Measurements from ENCODE around the gene CELF5.
"Not testable (repeated sequence)": the region's sequence is repeated elsewhere in the genome, so short reads cannot be mapped to it uniquely, and the experiment has no call there.

CELF5 gene

DNA sequence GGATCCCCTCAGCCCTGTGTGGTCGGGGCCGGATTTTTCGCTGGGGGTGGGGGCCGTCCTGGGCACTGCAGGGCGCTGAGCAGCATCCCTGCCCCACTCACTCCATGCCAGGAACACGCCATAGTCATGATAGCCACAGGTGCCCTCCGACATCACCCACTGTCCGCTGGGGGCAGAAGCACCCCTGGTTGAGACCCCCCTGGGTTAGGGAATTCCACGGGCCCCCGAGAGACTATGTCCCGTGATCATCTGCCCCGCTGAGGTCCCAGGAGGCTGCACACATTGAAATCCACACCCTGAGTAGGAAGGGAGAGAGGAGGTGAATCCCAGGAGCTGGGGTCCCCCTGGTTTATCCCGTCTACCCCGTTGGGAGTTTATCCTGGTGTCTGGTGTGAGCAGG is 22.6 kb upstream of the CELF5 start:
- no peak for TF ChIP-seq ZFX (IDR thresholded peaks at IDR 0.05)
- TF ChIP-seq, protein P1, sequence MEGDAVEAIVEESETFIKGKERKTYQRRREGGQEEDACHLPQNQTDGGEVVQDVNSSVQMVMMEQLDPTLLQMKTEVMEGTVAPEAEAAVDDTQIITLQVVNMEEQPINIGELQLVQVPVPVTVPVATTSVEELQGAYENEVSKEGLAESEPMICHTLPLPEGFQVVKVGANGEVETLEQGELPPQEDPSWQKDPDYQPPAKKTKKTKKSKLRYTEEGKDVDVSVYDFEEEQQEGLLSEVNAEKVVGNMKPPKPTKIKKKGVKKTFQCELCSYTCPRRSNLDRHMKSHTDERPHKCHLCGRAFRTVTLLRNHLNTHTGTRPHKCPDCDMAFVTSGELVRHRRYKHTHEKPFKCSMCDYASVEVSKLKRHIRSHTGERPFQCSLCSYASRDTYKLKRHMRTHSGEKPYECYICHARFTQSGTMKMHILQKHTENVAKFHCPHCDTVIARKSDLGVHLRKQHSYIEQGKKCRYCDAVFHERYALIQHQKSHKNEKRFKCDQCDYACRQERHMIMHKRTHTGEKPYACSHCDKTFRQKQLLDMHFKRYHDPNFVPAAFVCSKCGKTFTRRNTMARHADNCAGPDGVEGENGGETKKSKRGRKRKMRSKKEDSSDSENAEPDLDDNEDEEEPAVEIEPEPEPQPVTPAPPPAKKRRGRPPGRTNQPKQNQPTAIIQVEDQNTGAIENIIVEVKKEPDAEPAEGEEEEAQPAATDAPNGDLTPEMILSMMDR (conservative IDR thresholded peaks at IDR 0.05) = no peak
- H3K27ac ChIP-seq = no peak overlapping the region

DNA sequence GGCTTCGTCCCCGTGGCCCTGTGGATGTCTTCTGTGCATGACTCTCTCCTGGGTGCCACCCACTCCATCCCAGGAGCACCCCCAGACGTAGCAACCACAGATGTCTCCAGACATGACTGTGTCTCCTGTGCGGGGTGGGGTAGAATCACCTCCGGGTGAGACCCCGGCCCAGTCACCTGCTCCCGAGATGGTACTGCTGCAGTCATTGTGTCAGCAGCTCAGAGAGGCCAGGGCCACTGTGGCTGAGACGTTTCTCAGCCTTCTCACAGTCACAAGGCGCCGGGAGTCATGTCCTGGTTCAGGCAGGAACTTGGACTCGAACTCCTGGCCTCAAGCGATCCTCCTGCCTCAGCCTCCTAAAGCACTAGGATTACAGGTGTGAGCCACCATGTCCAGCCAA is 22.1 kb upstream of the CELF5 start:
- TF ChIP-seq ZFX (IDR thresholded peaks at IDR 0.05) = no peak
- TF ChIP-seq, protein P1 (conservative IDR thresholded peaks at IDR 0.05) = no peak
- H3K27ac ChIP-seq = no peak overlapping the region

DNA sequence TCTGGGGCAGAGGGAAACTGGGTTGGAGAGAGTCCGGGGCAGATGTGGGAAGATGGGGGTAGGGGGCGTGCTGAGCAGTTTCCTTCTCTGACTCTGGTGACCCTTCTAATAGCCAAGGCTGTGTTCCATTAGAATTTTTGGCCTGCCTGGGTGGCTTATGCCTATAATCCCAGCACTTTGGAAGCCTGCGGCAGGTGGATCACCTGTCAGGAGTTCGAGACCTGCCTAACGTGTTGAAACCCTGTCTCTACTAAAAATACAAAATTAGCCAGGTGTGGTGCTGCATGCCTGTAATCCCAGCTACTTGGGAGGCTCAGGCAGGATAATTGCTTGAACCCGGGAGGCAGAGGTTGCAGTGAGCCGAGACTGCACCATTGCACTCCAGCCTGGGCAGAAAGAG is 21.6 kb upstream of the CELF5 start:
- H3K27ac ChIP-seq = not testable (repeated sequence)

DNA sequence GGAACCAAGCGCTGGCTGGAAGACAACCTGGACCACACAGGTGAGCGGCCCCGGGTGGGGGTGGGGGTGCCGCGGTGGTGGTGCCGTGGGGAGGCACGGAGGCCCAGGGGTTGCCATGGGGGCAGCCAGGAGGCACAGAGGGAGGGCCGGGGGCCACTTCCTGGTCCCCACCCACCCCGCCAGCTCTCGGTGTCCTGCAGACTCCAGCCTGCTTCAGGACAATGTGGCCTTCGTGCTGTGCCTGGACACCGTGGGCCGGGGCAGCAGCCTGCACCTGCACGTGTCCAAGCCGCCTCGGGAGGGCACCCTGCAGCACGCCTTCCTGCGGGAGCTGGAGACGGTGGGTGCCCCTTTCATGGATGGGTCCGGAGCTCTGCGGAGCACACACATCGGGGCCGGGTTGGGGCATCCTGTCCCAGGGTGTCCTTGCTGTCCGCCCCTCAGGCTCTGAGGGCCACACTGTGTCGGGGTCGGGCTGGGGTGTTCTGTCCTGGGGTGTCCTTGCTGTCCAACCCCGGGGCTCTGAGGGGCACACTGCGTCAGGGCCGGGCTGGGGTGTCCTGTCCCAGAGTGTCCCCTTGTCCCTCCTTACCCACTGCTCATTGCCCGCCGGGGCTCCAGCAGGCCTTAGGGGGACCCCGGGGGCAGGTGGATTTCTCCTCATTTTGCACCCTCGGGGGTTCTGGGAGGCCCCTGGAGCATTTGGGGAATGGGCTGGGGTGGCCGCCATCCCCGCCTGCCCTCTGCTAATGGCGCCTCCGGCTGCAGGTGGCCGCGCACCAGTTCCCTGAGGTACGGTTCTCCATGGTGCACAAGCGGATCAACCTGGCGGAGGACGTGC is 20.4 kb upstream of the CELF5 start:
- no peak overlapping the region for H3K27ac ChIP-seq
- TF ChIP-seq ZFX (IDR thresholded peaks at IDR 0.05) = no peak
- TF ChIP-seq, protein P1 (conservative IDR thresholded peaks at IDR 0.05) = no peak

DNA sequence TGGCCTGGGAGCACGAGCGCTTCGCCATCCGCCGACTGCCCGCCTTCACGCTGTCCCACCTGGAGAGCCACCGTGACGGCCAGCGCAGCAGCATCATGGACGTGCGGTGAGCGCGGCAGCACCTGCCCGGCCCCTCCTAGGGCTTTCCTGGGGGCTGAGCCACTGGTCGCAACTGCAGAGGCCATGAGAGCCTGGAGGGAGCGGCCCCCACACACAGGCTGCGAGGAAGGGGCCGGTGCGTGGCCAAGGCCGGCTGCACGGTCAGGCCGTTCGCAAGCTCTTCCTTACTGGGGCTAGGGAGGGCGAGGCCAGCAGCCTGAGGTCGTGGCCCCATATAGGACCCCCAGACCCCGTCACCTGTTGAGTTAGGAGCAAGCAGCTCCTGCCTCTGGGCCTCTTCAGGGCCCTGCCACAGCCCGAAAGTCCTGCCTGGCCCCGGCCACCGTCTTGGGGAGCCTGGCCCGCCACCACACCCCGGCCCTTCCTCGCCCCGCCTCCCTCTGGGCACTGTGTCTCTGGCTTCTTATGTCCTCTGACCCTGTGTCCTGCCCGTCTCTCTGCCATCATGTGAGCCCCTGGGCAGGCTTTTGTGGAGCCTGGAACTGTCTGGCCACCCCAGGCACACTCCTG is 19.7 kb upstream of the CELF5 start:
- TF ChIP-seq, protein P1 (conservative IDR thresholded peaks at IDR 0.05) = no peak
- TF ChIP-seq ZFX (IDR thresholded peaks at IDR 0.05) = no peak
- no peak overlapping the region for H3K27ac ChIP-seq

DNA sequence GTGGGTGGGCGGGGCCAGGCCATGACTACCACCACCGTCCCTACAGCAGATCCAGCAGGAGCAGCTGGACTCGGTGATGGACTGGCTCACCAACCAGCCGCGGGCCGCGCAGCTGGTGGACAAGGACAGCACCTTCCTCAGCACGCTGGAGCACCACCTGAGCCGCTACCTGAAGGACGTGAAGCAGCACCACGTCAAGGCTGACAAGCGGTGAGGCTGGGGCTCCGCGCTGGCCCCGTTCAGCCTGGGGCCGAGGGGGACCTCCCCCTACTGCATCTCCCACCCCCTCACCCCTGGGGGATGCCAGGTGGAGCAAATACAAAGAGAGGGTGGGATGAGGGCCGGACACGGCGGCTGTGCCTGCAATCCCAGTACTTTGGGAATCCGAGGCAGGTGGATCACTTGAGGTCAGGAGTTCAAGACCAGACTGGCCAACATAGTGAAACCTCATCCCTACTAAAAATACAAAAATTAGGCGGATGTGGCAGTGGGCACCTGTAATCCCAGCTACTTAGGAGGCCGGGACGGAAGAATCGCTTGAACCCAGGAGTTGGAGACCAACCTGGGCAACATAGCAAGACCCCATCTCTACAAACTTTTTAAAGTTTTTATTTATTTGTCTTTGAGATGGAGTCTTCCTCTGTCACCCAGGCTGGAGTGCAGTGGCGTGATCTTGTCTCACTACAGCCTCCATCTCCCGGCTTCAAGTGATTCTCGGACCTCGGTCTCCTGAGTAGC is 18.1 kb upstream of the CELF5 start:
- H3K27ac ChIP-seq = no peak overlapping the region
- TF ChIP-seq, protein P1 (conservative IDR thresholded peaks at IDR 0.05) = no peak
- TF ChIP-seq ZFX (IDR thresholded peaks at IDR 0.05) = no peak

DNA sequence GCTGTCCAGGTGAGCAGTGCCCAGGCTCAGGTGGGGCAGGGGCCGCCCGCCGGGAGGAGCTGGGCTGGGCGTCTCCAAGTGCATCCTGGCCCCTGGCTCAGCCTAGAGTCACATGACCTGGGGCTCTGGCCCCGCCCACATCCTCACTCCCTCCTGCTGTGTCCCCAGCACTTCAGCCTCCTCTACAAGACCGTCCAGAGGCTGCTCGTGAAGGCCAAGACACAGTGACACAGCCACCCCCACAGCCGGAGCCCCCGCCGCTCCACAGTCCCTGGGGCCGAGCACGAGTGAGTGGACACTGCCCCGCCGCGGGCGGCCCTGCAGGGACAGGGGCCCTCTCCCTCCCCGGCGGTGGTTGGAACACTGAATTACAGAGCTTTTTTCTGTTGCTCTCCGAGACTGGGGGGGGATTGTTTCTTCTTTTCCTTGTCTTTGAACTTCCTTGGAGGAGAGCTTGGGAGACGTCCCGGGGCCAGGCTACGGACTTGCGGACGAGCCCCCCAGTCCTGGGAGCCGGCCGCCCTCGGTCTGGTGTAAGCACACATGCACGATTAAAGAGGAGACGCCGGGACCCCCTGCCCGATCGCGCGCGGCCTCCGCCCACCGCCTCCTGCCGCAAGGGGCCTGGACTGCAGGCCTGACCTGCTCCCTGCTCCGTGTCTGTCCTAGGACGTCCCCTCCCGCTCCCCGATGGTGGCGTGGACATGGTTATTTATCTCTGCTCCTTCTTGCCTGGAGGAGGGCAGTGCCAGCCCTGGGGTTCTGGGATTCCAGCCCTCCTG is 16.8 kb upstream of the CELF5 start:
- H3K27ac ChIP-seq = no peak overlapping the region
- TF ChIP-seq, protein P1 (conservative IDR thresholded peaks at IDR 0.05) = no peak
- no peak for TF ChIP-seq ZFX (IDR thresholded peaks at IDR 0.05)
